Sigmoid colon (tissue), 7 donors: Measurements from ENCODE around the gene MID1. TPM values are rescaled to one million over a fixed set of nuclear protein-coding genes. Genes with fewer than 3 reads are reported as not detected.
A peak's percentile ranks its signal among the peaks of the same experiment; 100 is the strongest.

Source experiments
- DNase-seq: peaks from one replicate; pipeline ENCODE4 v3.0.0-alpha.2; 2019
- H3K27ac ChIP-seq, 4 donors: fragments of 200-600 bp; sonication (generic); one replicate each; pipeline ENCODE4 v1.5.1; 2016 to 2019; ENCODE audit warnings: mild to moderate bottlenecking in 1 of 4
- H3K27me3 ChIP-seq, 3 donors: fragments of 200-600 bp; sonication (generic); one replicate each; pipeline ENCODE4 v1.5.1; 2019; ENCODE audit warnings: mild to moderate bottlenecking in 1 of 3
- H3K36me3 ChIP-seq, 4 donors: fragments of 200-600 bp; sonication (generic); one replicate each; pipeline ENCODE4 v1.5.1; 2016 to 2019
- H3K4me1 ChIP-seq, 4 donors: fragments of 200-600 bp; sonication (generic); one replicate each; pipeline ENCODE4 v1.5.1; 2017 to 2019
- H3K4me3 ChIP-seq, 4 donors: fragments of 200-600 bp; sonication (generic); one replicate each; pipeline ENCODE4 v1.5.1; 2017 to 2019; ENCODE audit warnings: mild to moderate bottlenecking in 2 of 4, moderate library complexity in 1 of 4
- H3K9me3 ChIP-seq, 4 donors: fragments of 200-600 bp in 3 of 4; sonication (generic) in 3 of 4; one replicate each; pipeline versions ENCODE4 v1.5.1 to v1.6.1; 2013 to 2019
- CTCF ChIP-seq, 4 experiments: fragments of 450-650 bp in 3 of 4; fragments of 200-600 bp in 1 of 4; IDR thresholded peaks; one replicate each; pipeline ENCODE4 v1.5.1; 2016 to 2019; ENCODE audit warnings: antibody characterized with exemption in 4 of 4, mild to moderate bottlenecking in 3 of 4, moderate library complexity in 2 of 4
- EP300 ChIP-seq, 4 donors: sonication (generic); formaldehyde crosslinking; IDR thresholded peaks; one replicate each; pipeline ENCODE4 v1.6.1; 2017; ENCODE audit warnings: antibody characterized with exemption in 4 of 4
- POLR2A ChIP-seq, 2 donors: fragments of 450-650 bp; IDR thresholded peaks; one replicate each; pipeline ENCODE4 v1.6.1; 2016; ENCODE audit warnings: antibody characterized with exemption in 2 of 2, mild to moderate bottlenecking in 2 of 2, moderate library complexity in 2 of 2
- POLR2AphosphoS5 ChIP-seq, 4 donors: sonication (generic); formaldehyde crosslinking; IDR thresholded peaks; one replicate each; pipeline ENCODE4 v1.6.1; 2017; ENCODE audit warnings: antibody characterized with exemption in 4 of 4
- WGBS, 2 donors: extraction: QIAGEN DNeasy Blood & Tissue Kit; methylation state at CpG; one replicate each; pipeline ENCODE4 v1.1.7; 2013; 5-methylcytosine and 5-hydroxymethylcytosine counted together
- intact Hi-C: fragments of 100-400 bp; cut with DNase I; formaldehyde crosslinking; loops from one replicate; pipeline ENCODE4 v1.15.1; 2023
- polyA plus RNA-seq, 3 donors: library from polyadenylated mRNA; stranded (reverse); fragments of 200-250 nt; gene quantifications; one replicate each; pipeline ENCODE4 v1.2.3, GENCODE V29; 2013
- total RNA-seq, 4 donors: library from RNA; depleted of rRNA; stranded (reverse); fragments of >200 nt; gene quantifications; one replicate each; pipeline ENCODE4 v1.1.0, GENCODE V29; 2016
- donor health status: healthy with polysubstance abuse.
- donor health status: Bipolar disorder and iron deficiency.
- donor health status: healthy.

The MID1 gene
- total and polyA plus RNA-seq, 7 donors: 3.2 to 77.5 (median 34.6) TPM

GRCh38 chrX:10474510-10474909 is 145.9 kb downstream of the MID1 start:
- 49 to 80% methylated on average over 1 of the region's 1 CpG for WGBS, 2 donors
- no peak overlapping the region for H3K4me3 ChIP-seq
- peaks cover 0 to 35% (median 11%) of the 10 kb centered on the region in 4 donors for H3K4me1 ChIP-seq
- intact Hi-C loops: no loop called here
- no peak for DNase-seq
- TF ChIP-seq POLR2A (IDR thresholded peaks at IDR 0.05): no peak
- no peak for TF ChIP-seq EP300 (IDR thresholded peaks at IDR 0.05)
- no peak for TF ChIP-seq POLR2AphosphoS5 (IDR thresholded peaks at IDR 0.05)
- no peak for TF ChIP-seq CTCF (IDR thresholded peaks at IDR 0.05)
- peak overlapping the region in 2 of 4 donors; percentile 58 to 60 for H3K27ac ChIP-seq
- H3K9me3 ChIP-seq: no peaks in the 10 kb centered on the region
- H3K36me3 ChIP-seq: peaks cover 0 to under 1% (median 0%) of the 10 kb centered on the region in 4 donors
- no peaks in the 10 kb centered on the region for H3K27me3 ChIP-seq

- DNase-seq: no peak
- Histone ChIP-seq H3K4me1 (peaks cover 0 to 35% (median 11%) of the 10 kb centered on the region in 4 donors), H3K27ac (no peak overlapping the region), H3K36me3 (peaks cover 0 to 3% (median 0%) of the 10 kb centered on the region in 4 donors), H3K4me3 (no peak overlapping the region), H3K27me3 (no peaks in the 10 kb centered on the region), H3K9me3 (no peaks in the 10 kb centered on the region)
- TF ChIP-seq CTCF (IDR thresholded peaks at IDR 0.05) (no peak), EP300 (IDR thresholded peaks at IDR 0.05) (no peak), POLR2AphosphoS5 (IDR thresholded peaks at IDR 0.05) (no peak), POLR2A (IDR thresholded peaks at IDR 0.05) (no peak)
- 86 to 93% methylated on average over 3 of the region's 3 CpGs for WGBS, 2 donors
- intact Hi-C loops: no loop called here
Measured at GRCh38 chrX:10471418-10471817, 149.0 kb downstream of the MID1 start.

GRCh38 chrX:10470009-10470408 is 150.4 kb downstream of the MID1 start:
- Histone ChIP-seq H3K36me3 (peaks cover 0 to 3% (median 0%) of the 10 kb centered on the region in 4 donors), H3K4me1 (peaks cover 0 to 30% (median 11%) of the 10 kb centered on the region in 4 donors), H3K27ac (no peak overlapping the region), H3K27me3 (no peaks in the 10 kb centered on the region), H3K9me3 (no peaks in the 10 kb centered on the region), H3K4me3 (no peak overlapping the region)
- no peak for TF ChIP-seq CTCF (IDR thresholded peaks at IDR 0.05)
- no peak for TF ChIP-seq EP300 (IDR thresholded peaks at IDR 0.05)
- no peak for TF ChIP-seq POLR2A (IDR thresholded peaks at IDR 0.05)
- TF ChIP-seq POLR2AphosphoS5 (IDR thresholded peaks at IDR 0.05): no peak
- no peak for DNase-seq
- intact Hi-C loops: no loop called here

GRCh38 chrX:10467793-10468192 is 152.6 kb downstream of the MID1 start:
- peaks cover 0 to 8% (median 0%) of the 10 kb centered on the region in 4 donors for H3K4me1 ChIP-seq
- TF ChIP-seq CTCF (IDR thresholded peaks at IDR 0.05) (no peak), EP300 (IDR thresholded peaks at IDR 0.05) (no peak), POLR2AphosphoS5 (IDR thresholded peaks at IDR 0.05) (no peak), POLR2A (IDR thresholded peaks at IDR 0.05) (no peak)
- no peaks in the 10 kb centered on the region for H3K27me3 ChIP-seq
- intact Hi-C loops: no loop called here
- H3K9me3 ChIP-seq: no peaks in the 10 kb centered on the region
- no peak overlapping the region for H3K27ac ChIP-seq
- 49 to 79% methylated on average over 3 of the region's 3 CpGs for WGBS, 2 donors
- H3K36me3 ChIP-seq: peaks cover 0 to 3% (median 0%) of the 10 kb centered on the region in 4 donors
- DNase-seq: no peak
- H3K4me3 ChIP-seq: no peak overlapping the region

- H3K36me3 ChIP-seq: peaks cover 0 to 3% (median 0%) of the 10 kb centered on the region in 4 donors
- no peak overlapping the region for H3K27ac ChIP-seq
- H3K9me3 ChIP-seq: no peaks in the 10 kb centered on the region
- no peaks in the 10 kb centered on the region for H3K27me3 ChIP-seq
- H3K4me3 ChIP-seq: no peak overlapping the region
- intact Hi-C loops: no loop called here
- DNase-seq: no peak
- no peak for TF ChIP-seq POLR2A (IDR thresholded peaks at IDR 0.05)
- no peak for TF ChIP-seq EP300 (IDR thresholded peaks at IDR 0.05)
- no peak for TF ChIP-seq POLR2AphosphoS5 (IDR thresholded peaks at IDR 0.05)
- TF ChIP-seq CTCF (IDR thresholded peaks at IDR 0.05): no peak
- no peaks in the 10 kb centered on the region for H3K4me1 ChIP-seq
- 22 to 66% methylated on average over 2 of the region's 2 CpGs for WGBS, 2 donors
Measured at GRCh38 chrX:10465254-10465653, 155.1 kb downstream of the MID1 start.
